DMS53 treated with DMSO at 0.1 percent for 48 hours (cell line): Measurements from ENCODE around the gene ACAP3.
"Not testable (repeated sequence)": the region's sequence is repeated elsewhere in the genome, so short reads cannot be mapped to it uniquely, and the experiment has no call there.

ENCODE experiments used
- DNase-seq: peaks from one replicate; lab custom pipeline; 2025; ENCODE audit not compliant: unreplicated experiment; lab: John Stamatoyannopoulos, UW

The ACAP3 gene

GRCh38 chr1:1267488-1268283 lies 40.0 kb downstream of the ACAP3 start:
- DNase-seq: no peak

DNA sequence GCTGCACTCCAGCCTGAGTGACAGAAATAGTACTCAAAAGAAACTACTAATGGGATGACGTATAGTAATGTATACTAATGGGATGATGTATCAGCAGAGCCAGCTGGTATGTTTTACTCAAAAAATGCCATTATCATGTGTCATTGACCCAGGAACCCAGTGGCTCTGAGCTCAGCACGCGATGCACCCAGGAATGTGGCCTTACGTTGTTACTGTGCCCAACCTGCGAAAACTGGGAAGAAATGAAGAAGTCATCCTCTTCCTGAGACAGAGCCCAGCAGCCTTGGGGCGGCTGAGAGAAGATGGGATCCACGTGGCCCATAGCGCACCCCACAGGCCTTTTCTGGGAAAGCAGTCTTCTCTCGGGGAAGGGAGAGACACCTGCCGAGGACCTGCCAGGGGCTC lies 42.9 kb downstream of the ACAP3 start:
- DNase-seq: no peak

GRCh38 chr1:1264026-1264425 lies 43.7 kb downstream of the ACAP3 start:
- no peak for DNase-seq

GRCh38 chr1:1262758-1263157 lies 45.0 kb downstream of the ACAP3 start:
- no peak for DNase-seq

GRCh38 chr1:1262071-1262470 lies 45.7 kb downstream of the ACAP3 start:
- no peak for DNase-seq

DNA sequence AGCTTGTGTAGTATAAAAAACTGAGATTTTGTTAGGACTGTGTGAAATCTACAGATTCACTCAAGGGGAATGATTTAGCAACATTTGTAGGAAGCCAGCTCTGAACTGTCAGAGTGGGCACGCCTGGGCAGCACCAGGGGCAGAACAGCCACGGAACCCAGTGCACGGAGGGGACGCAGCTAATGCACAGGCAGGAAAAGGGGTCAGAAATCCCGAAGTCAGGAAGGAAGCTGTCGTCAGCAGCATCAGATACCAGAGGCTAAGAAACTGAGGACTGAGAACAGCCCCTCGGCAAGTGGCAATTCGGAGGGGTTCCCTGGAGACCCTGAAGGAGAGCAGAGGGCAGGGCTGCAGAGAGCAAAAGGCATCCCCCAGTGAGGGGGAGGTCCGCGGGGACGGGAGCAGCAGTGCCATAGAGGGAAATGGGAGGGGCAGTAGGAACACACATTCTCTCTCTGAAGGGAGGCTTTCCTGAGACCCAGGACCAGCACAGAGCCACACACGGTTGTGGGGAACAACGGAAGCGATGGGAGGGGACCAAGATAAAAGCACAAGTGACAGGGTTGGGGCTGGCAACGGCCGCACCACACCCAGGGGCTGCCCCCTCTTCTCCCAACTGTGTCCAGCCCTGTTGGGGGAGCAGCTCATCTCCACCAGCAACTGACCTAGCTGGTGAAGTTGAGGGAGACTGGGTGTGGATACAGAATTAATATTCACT lies 46.7 kb downstream of the ACAP3 start:
- no peak for DNase-seq

- DNase-seq: no peak
Observed at GRCh38 chr1:1259951-1260600, 47.7 kb downstream of the ACAP3 start.

DNA sequence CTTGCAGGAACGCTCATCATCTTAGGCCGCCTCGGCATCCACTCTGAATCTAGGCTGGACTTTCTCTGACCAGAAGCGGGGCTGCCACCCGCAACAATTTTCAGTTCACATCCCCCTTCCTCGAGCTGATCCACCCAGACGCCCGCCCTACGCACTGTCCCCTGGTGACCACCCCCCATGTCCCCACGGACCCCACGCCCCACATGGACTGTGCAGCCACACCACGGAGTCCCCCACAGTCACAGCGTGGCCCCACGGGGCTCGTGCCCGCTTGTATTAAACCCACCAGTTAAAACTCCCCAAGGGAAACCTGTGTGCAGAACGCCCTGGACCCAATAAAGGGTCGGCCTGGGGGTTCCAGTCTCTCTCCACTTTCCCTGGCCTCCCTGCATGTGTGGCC lies 48.2 kb downstream of the ACAP3 start:
- no peak for DNase-seq

GRCh38 chr1:1259119-1259488 lies 48.6 kb downstream of the ACAP3 start:
- DNase-seq: no peak

GRCh38 chr1:1256956-1257871 lies 50.5 kb downstream of the ACAP3 start:
- no peak for DNase-seq

- no peak for DNase-seq
Observed at GRCh38 chr1:1255611-1256010, 52.1 kb downstream of the ACAP3 start.

GRCh38 chr1:1255078-1255477 lies 52.7 kb downstream of the ACAP3 start:
- no peak for DNase-seq

DNA sequence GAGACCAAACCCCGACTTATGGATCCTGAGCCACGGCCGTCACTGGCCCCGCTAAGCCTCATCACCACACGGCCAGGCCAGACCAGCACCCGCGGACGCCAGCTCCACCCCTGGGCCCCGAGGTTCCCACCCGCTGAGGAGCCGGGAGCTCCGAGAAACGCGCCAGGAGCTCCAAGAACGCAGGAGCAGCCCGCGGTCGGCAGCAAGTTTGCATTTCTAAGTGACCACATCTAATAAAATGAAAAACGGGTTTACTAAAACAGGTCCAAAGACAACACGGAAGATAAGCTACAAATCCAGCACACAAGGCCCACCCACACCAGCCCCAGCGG lies 53.1 kb downstream of the ACAP3 start:
- DNase-seq: no peak

- DNase-seq: no peak
Observed at GRCh38 chr1:1253972-1254666, 53.6 kb downstream of the ACAP3 start.

GRCh38 chr1:1253314-1253713 lies 54.4 kb downstream of the ACAP3 start:
- no peak for DNase-seq

GRCh38 chr1:1250786-1251284 lies 56.9 kb downstream of the ACAP3 start:
- DNase-seq: no peak

DNA sequence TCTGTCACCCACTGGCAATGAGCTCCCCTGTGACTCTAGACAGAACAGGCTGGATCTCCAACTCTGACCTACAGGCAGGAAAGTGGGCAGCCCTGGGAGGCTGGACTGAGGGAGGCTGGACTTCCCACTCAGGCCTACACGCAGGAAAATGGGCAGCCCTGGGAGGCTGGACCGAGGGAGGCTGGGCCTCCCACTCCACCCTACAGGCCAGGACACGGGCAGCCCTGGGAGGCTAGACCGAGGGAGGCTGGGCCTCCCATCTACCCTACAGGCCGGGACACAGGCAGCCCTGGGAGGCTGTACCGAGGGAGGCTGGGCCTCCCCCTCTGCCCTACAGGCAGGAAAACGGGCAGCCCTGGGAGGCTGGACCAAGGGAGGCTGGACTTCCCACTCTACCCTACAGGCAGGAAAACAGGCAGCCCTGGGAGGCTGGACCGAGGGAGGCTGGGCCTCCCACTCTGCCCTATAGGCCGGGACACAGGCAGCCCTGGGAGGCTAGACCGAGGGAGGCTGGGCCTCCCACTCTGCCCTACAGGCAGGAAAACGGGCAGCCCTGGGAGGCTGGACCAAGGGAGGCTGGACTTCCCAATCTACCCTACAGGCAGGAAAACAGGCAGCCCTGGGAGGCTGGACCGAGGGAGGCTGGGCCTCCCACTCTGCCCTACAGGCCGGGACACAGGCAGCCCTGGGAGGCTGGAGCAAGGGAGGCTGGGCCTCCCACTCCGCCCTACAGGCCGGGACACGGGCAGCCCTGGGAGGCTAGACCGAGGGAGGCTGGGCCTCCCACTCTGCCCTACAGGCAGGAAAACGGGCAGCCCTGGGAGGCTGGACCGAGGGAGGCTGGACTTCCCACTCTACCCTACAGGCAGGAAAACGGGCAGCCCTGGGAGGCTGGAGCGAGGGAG lies 59.5 kb downstream of the ACAP3 start:
- not testable (repeated sequence) for DNase-seq

GRCh38 chr1:1247341-1247913 lies 60.3 kb downstream of the ACAP3 start:
- DNase-seq: no peak
